Activated naive CD8-positive, alpha-beta T cell (primary cell): ENCODE results near the gene CPEB2.

ENCODE experiments used
- H3K27ac Mint-ChIP-seq: one replicate; pipeline ENCODE4 v1.8.0; 2021; ENCODE audit warnings: mixed read lengths
- H3K27me3 Mint-ChIP-seq: one replicate; pipeline ENCODE4 v1.8.0; 2021; ENCODE audit warnings: mixed read lengths
- H3K36me3 Mint-ChIP-seq: one replicate; pipeline ENCODE4 v1.8.0; 2021; ENCODE audit warnings: mixed read lengths
- H3K4me1 Mint-ChIP-seq: one replicate; pipeline ENCODE4 v1.8.0; 2021; ENCODE audit warnings: low read depth, mixed read lengths
- H3K4me3 Mint-ChIP-seq: one replicate; pipeline ENCODE4 v1.8.0; 2021; ENCODE audit warnings: mild to moderate bottlenecking, mixed read lengths
- H3K9me3 Mint-ChIP-seq: one replicate; pipeline ENCODE4 v1.8.0; 2021; ENCODE audit warnings: low read depth, mixed read lengths

CPEB2 gene

GRCh38 chr4:15106399-15106798, 104.1 kb downstream of the CPEB2 start:
- no peaks in the 10 kb centered on the region for H3K27me3 Mint-ChIP-seq
- H3K36me3 Mint-ChIP-seq, result peaks cover 4% of the 10 kb centered on the region
- no peak overlapping the region for H3K27ac Mint-ChIP-seq
- H3K9me3 Mint-ChIP-seq, result no peaks in the 10 kb centered on the region
- no peaks in the 10 kb centered on the region for H3K4me1 Mint-ChIP-seq
- no peak overlapping the region for H3K4me3 Mint-ChIP-seq

- no peak overlapping the region for H3K27ac Mint-ChIP-seq
- H3K27me3 Mint-ChIP-seq, result no peaks in the 10 kb centered on the region
- no peak overlapping the region for H3K4me3 Mint-ChIP-seq
- no peaks in the 10 kb centered on the region for H3K9me3 Mint-ChIP-seq
- H3K4me1 Mint-ChIP-seq, result no peaks in the 10 kb centered on the region
- H3K36me3 Mint-ChIP-seq, result no peaks in the 10 kb centered on the region
These were observed 107.3 kb downstream of the CPEB2 start for GRCh38 chr4:15109600-15109999.

- no peaks in the 10 kb centered on the region for H3K27me3 Mint-ChIP-seq
- H3K4me1 Mint-ChIP-seq, result no peaks in the 10 kb centered on the region
- H3K9me3 Mint-ChIP-seq, result peaks cover 2% of the 10 kb centered on the region
- H3K36me3 Mint-ChIP-seq, result peaks cover 2% of the 10 kb centered on the region
- no peak overlapping the region for H3K4me3 Mint-ChIP-seq
- no peak overlapping the region for H3K27ac Mint-ChIP-seq
These were observed 107.9 kb downstream of the CPEB2 start for GRCh38 chr4:15110120-15110571.

- no peak overlapping the region for H3K4me3 Mint-ChIP-seq
- peaks cover 9% of the 10 kb centered on the region for H3K9me3 Mint-ChIP-seq
- no peak overlapping the region for H3K27ac Mint-ChIP-seq
- H3K27me3 Mint-ChIP-seq, result peaks cover 6% of the 10 kb centered on the region
- no peaks in the 10 kb centered on the region for H3K4me1 Mint-ChIP-seq
- H3K36me3 Mint-ChIP-seq, result peaks cover 6% of the 10 kb centered on the region
These were observed 114.3 kb downstream of the CPEB2 start for GRCh38 chr4:15116509-15117079.

GRCh38 chr4:15117270-15117946, 115.1 kb downstream of the CPEB2 start:
- H3K4me1 Mint-ChIP-seq, result no peaks in the 10 kb centered on the region
- H3K27me3 Mint-ChIP-seq, result peaks cover 6% of the 10 kb centered on the region
- peak overlapping the region; percentile 0 for H3K27ac Mint-ChIP-seq
- H3K36me3 Mint-ChIP-seq, result peaks cover 6% of the 10 kb centered on the region
- H3K4me3 Mint-ChIP-seq, result no peak overlapping the region
- peaks cover 9% of the 10 kb centered on the region for H3K9me3 Mint-ChIP-seq

- H3K36me3 Mint-ChIP-seq, result peaks cover 6% of the 10 kb centered on the region
- no peak overlapping the region for H3K4me3 Mint-ChIP-seq
- peaks cover 6% of the 10 kb centered on the region for H3K27me3 Mint-ChIP-seq
- H3K9me3 Mint-ChIP-seq, result peaks cover 9% of the 10 kb centered on the region
- H3K27ac Mint-ChIP-seq, result no peak overlapping the region
- H3K4me1 Mint-ChIP-seq, result no peaks in the 10 kb centered on the region
These were observed 116.0 kb downstream of the CPEB2 start for GRCh38 chr4:15118292-15118691.
